Activated CD4-positive, alpha-beta T cell treated with anti-CD3 and anti-CD28 coated beads for 4 hours (primary cell): ENCODE results near the gene SPATA31E1.

Experiments
- DNase-seq, 2 donors: peaks; one replicate each; pipeline ENCODE4 v3.0.0-alpha.2; 2020

The SPATA31E1 gene

GRCh38 chr9:87863882-87864465 lies 18.7 kb upstream of the SPATA31E1 start:
- DNase-seq, result no peak

- DNase-seq, result no peak
Measured at GRCh38 chr9:87864915-87865314, 17.8 kb upstream of the SPATA31E1 start.

DNA sequence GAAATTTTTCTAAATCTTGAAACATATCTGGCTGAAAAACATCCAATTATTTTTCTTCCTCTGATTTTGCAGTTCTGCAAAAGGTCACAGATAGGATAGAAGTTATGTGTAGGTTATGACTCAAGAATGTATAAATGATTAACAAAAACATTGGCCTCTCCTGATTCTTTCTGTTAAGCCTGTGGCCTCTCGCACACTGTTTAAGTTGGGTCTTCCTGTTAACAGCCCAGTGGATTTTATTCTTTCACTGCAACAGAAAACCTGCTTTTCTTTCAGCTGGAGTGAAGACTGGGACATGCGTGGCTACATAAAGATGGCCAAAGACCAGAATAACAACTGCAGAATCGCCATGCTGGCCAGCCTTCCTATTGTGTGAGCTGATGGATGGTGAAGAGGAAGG lies 17.1 kb upstream of the SPATA31E1 start:
- DNase-seq, result no peak

DNA sequence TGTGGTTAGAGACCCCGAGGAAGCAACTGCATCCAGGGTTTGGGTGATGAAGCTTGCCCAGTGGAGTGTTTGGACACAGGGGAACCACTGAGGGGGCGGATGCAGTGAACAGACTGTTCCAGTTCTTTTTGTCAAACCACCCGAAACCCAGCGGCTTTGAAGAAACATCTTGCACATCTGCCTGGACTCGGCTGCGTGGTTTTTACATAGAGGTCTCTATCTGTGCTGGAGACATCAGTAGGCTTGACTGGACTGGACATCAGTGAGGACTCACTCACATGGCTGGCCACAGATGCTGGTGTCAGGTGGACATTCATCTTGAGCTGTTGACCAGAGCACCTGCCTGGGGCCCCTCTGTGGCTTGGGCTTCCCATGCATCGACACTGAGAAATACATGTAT lies 15.3 kb upstream of the SPATA31E1 start:
- no peak for DNase-seq

DNA sequence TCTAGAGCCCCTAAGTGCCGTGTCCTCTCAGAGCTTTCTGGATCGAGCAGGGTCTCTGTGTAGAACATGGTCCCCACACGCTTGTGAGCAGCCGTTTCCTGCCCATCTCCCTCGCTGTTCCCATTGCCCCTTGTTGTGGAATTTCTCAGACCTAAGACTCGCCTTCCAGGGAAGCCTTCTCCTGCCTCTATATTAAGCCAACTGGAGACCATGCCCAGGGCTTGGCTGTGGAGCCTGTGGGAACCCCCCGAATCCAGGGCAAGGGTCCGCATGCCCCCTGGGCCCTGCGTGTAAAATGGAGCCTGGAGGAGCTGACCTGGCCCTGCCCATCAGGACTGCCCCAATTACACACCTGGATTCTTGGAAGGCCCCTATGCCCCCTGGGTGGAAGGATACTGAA lies 14.5 kb upstream of the SPATA31E1 start:
- DNase-seq, result no peak

DNA sequence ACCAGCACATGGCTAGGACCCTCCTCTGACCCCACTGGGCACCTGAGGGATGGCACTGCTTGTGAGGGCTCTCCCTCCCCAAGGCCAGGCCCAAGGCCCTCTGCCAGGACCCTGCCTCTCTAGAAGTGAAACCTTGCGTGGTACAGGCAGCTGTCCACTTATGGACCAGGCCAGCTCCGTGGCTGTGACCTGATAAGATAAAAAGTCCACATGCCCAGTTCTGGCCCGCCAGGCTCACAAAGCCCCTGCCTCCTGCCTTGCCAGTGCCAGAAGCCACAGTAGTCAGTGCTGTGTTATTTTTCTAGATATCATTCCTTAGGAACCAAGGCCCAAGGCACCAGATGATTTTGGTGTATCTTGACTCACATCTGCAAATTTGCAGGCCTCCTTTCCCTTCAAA lies 14.0 kb upstream of the SPATA31E1 start:
- no peak for DNase-seq

DNA sequence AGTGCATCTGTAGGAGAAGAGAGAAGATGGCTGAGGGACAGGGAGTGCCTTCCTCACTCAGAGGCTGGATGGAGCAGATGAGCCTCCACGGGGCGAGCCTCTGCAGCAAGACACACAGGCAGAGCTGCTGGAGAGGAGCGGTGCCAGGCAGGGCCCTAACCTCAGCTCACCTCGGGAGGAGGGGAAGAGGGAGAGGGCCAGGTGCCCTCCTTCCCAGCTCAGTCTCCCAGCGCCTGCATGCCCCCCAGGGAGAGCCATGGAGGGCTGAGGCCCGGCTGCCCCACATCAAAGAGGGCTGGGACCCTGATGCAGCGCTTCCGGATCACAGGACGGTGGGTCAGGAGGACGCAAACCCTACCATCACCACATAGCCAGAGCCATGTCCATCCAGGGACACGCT lies 13.6 kb upstream of the SPATA31E1 start:
- DNase-seq, result no peak

GRCh38 chr9:87871425-87872078 lies 11.1 kb upstream of the SPATA31E1 start:
- DNase-seq, result no peak

GRCh38 chr9:87872079-87872624 lies 10.5 kb upstream of the SPATA31E1 start:
- DNase-seq, result no peak

DNA sequence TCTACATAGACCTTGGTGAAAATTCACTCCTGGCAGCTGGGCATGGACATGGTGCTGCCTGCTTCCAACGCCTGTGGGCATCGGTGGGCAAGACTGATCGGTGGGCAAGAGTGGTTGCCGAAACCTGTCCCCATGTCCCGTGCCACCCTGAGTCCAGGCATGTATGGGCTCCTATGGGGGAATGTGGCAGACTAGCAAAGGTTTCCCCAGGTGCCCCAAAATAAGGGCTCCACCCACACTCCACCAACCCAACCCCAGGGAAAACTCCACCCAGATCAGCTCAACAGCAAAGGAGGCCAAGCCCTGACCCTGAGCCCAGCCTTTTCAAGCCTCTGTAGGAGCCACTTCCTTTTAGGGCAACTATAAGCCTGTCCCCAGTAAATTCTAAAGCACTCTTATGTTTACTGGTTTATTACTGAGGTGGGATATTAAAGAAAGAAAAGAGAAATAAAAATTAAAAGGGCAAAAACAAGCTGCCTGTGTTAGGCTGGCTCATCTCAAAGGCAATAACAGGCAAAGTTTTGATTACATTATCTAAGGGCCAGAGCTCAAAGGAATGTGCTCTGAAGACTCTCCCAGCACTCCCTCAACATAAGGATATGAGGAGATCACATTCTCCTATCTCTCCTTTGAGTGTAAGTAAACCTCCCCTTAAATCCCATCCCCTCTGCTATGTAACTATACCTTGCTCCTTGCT lies 8.9 kb upstream of the SPATA31E1 start:
- DNase-seq, result no peak

GRCh38 chr9:87874304-87874623 lies 8.4 kb upstream of the SPATA31E1 start:
- no peak for DNase-seq

DNA sequence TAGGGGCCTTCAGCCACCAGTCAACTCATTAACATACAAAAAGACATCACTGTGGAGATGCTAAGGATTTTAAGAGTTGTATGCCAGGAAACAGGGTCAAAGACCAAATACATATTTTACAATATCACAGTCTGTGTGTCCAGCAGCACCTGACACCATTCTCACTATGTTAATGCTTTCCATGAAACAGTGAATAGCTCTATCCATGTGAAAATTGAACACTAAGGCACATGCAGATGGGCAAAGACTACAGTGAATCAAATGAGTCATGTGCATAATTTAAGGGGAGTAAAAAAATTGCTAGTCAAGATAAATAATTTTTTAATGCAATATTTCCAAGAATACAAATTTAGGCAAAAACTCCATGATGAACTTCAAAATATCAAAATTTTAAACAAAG lies 7.6 kb upstream of the SPATA31E1 start:
- DNase-seq, result no peak

- DNase-seq, result no peak
Measured at GRCh38 chr9:87875831-87876545, 6.7 kb upstream of the SPATA31E1 start.

DNA sequence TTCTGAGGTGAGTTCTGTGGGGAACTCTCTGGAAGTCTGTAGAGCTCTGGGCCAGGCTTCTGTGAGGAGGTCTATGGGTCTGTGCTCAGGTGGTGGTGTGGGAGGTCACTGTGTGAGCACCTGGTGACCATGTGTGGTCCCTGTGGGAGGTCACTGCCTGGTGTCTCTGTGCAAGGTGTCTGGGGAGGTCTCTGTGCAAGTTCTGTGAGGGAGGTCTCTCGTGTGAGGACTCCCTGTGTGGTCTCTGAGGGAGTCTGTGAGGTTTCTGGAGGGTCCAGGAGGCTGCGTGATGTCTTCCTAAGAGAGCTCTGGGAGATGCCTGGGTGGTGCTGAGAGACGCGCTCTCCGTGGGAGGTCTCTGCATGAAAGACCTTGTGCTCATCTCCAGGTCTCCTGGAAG lies 6.0 kb upstream of the SPATA31E1 start:
- DNase-seq, result no peak

DNA sequence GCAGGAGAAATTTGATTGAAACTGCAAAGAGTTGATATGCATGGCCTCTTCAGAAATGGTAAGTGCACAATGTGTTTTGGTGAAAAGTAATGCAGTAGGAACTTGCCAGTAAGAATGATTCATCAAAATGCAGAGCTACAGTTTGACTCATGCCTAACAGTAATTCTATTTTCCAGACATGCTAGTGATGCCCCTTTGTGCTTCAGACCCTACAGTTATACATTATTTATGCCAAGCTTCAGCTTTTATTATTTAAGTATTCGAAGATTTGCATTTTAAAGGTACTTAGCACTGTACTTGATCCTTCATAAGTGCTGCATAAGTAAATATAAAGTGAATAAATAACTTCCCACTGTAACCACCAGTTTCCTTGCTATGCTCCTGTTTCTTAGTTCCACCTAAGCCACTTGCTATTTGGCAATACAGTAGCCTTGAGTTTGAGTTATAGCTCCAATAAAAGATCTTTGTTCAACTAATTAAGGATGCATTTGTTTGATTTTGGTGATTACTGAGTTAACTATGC lies 3.6 kb upstream of the SPATA31E1 start:
- DNase-seq, result no peak

DNA sequence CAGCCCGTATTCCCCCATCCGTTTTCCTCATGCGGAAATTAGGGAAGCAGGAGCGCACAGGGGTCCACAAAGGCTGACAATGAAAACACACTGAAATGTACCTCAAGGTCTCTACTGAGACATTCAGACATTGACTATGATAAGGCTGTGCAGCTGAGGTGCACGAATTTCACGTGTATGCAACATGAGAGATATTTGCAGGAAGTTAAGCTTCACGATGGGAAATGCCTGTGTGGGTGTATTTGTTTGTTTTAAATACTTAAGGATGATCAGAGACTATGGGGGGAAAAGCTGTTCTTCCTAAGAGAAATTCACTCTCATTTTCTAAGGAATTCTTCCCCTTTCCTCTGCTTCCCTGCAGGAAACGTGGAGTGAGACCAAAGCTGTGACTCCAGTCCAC lies 2.6 kb upstream of the SPATA31E1 start:
- no peak for DNase-seq

DNA sequence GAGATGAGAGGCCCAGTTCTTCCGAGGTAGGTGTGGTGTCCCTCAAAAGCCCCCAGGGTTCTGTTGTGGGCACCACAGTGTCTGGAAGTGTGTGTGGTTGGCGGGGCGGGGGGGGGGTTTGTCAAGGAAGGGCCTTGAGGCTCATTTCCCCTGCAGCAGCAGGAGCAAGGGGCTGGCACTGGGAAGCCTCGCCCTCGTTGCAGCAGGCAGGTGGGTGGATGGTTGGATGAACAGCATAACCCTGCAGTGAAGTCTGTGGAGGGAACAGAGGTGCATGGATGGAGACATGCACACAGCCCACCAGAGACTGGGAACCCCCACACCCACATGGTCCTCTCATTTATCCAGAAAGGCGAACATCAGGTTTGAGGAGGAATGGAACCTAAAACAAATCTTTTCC lies 2.0 kb upstream of the SPATA31E1 start:
- DNase-seq, result no peak

GRCh38 chr9:87883274-87883673 lies 597 bp downstream of the SPATA31E1 start:
- DNase-seq, result no peak

DNA sequence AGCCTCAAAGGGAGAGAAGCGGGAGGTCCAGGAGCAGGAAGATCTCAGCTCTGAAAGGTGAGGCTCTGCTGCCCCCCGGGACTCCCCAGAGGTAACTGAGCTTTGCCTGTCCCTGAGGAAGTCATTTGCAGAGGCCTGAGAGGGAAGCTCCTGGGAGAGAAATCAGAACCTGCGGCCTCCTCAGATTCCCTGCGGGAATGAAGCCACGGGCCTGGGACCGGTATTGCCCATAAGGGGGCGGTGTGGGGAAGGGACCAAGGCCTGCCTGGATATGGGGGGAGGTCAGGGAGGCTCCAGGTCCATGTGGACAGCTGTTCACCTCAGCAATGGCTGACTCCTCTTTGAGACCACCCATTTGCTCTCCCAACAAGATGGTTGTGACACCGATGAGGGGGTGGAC lies 1.3 kb downstream of the SPATA31E1 start:
- no peak for DNase-seq

GRCh38 chr9:87884578-87885459 lies 2.1 kb downstream of the SPATA31E1 start:
- no peak for DNase-seq

- no peak for DNase-seq
Measured at GRCh38 chr9:87885484-87886189, 3.0 kb downstream of the SPATA31E1 start.
